Activated CD4-positive, alpha-beta T cell treated with anti-CD3 and anti-CD28 coated beads for 36 hours (primary cell): Measurements from ENCODE around the gene ADARB2. TPM values are rescaled to one million over a fixed set of nuclear protein-coding genes. Genes with fewer than 3 reads are reported as not detected.
A peak's percentile ranks its signal among the peaks of the same experiment; 100 is the strongest.

Source experiments
- ATAC-seq: fragments of 200-7000 bp; cut with Tn5 transposase; one replicate; pipeline ENCODE4 v1.10.0; 2021; ENCODE audit warnings: mild to moderate bottlenecking, moderate library complexity
- CTCF ChIA-PET: fragments of 350-600 bp; sonication (Branson Sonifier 250); formaldehyde crosslinking; loops from one replicate; lab custom pipeline; 2021; ENCODE audit warnings: antibody characterized with exemption; lab: Charles Lee
- POLR2A ChIA-PET: fragments of 350-600 bp; sonication (Branson Sonifier 250); formaldehyde crosslinking; loops from one replicate; lab custom pipeline; 2021; ENCODE audit warnings: antibody characterized with exemption, inconsistent platforms; lab: Charles Lee
- DNase-seq: peaks from one replicate; pipeline ENCODE4 v3.0.0-alpha.2; 2020
- H3K27ac Mint-ChIP-seq: one replicate; pipeline ENCODE4 v1.8.0; 2021; ENCODE audit warnings: mixed read lengths
- H3K27me3 Mint-ChIP-seq: one replicate; pipeline ENCODE4 v1.8.0; 2021; ENCODE audit warnings: mixed read lengths
- H3K36me3 Mint-ChIP-seq: one replicate; pipeline ENCODE4 v1.8.0; 2021; ENCODE audit warnings: low read depth, mixed read lengths
- H3K4me1 Mint-ChIP-seq: one replicate; pipeline ENCODE4 v1.8.0; 2021; ENCODE audit warnings: mixed read lengths
- H3K4me3 Mint-ChIP-seq: one replicate; pipeline ENCODE4 v1.8.0; 2021; ENCODE audit warnings: mild to moderate bottlenecking, moderate library complexity, mixed read lengths
- H3K9me3 Mint-ChIP-seq: one replicate; pipeline ENCODE4 v1.8.0; 2021; ENCODE audit warnings: low read depth, mixed read lengths
- intact Hi-C, 2 experiments: fragments of 100-400 bp; cut with DNase I in 1 of 2; cut with micrococcal nuclease in 1 of 2; formaldehyde crosslinking; loops; one replicate each; pipeline versions ENCODE4 v1.14.2 to v1.15.1; 2022 to 2024; cut with DNase I, micrococcal nuclease
- total RNA-seq, 2 experiments: library from RNA; stranded (reverse); gene quantifications; one replicate each; pipeline ENCODE4 v1.2.3, GENCODE V29; 2021

Gene ADARB2
- total RNA-seq, 2 experiments from 2014 or later = not detected

GRCh38 chr10:1632596-1632995, 104.7 kb downstream of the ADARB2 start:
- Mint-ChIP-seq H3K4me1 (peaks cover 5% of the 10 kb centered on the region), H3K27ac (no peak overlapping the region)
- ATAC-seq = no peak

DNA sequence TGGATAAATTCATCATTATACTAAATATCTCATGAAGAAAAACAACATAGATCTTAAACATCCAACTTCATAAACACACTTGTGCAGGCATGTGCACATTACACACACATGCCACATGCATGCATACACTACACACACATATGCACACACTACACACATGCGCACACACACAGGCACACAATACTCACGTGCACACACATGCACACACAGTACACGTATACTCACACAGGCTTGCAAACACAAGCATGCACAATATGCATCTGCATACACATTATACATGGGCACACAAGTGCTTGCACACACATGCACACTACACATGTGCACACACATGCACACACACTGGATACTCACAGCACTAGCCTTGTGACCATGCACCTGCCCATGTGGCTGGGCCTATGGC, 105.2 kb downstream of the ADARB2 start:
- peaks cover 5% of the 10 kb centered on the region for H3K27me3 Mint-ChIP-seq
- H3K4me3 Mint-ChIP-seq = no peak overlapping the region
- ChIA-PET POLR2A (no interaction called here), CTCF (no interaction called here)
- H3K36me3 Mint-ChIP-seq = no peaks in the 10 kb centered on the region
- peaks cover 5% of the 10 kb centered on the region for H3K4me1 Mint-ChIP-seq
- ATAC-seq (no peak), DNase-seq (no peak)
- no peak overlapping the region for H3K27ac Mint-ChIP-seq
- H3K9me3 Mint-ChIP-seq = no peaks in the 10 kb centered on the region
- intact Hi-C loops = no loop called here

More at GRCh38 chr10:1632596-1632995, 104.7 kb downstream of the ADARB2 start:
- Mint-ChIP-seq H3K36me3 (no peaks in the 10 kb centered on the region), H3K9me3 (no peaks in the 10 kb centered on the region), H3K4me3 (no peak overlapping the region), H3K27me3 (peaks cover 5% of the 10 kb centered on the region)
- DNase-seq = no peak
- intact Hi-C loops = no loop called here
- CTCF ChIA-PET = no interaction called here
- POLR2A ChIA-PET = no interaction called here

- no peak overlapping the region for H3K4me3 Mint-ChIP-seq
- no peaks in the 10 kb centered on the region for H3K36me3 Mint-ChIP-seq
- ATAC-seq (peak; percentile 53), DNase-seq (peak; percentile 13)
- no peaks in the 10 kb centered on the region for H3K9me3 Mint-ChIP-seq
- intact Hi-C loops = no loop called here
- POLR2A ChIA-PET = no interaction called here
- H3K4me1 Mint-ChIP-seq = peaks cover 5% of the 10 kb centered on the region
- CTCF ChIA-PET = no interaction called here
- peaks cover 5% of the 10 kb centered on the region for H3K27me3 Mint-ChIP-seq
- H3K27ac Mint-ChIP-seq = peak overlapping the region; percentile 69
Observed at GRCh38 chr10:1631282-1631681, 106.0 kb downstream of the ADARB2 start.

DNA sequence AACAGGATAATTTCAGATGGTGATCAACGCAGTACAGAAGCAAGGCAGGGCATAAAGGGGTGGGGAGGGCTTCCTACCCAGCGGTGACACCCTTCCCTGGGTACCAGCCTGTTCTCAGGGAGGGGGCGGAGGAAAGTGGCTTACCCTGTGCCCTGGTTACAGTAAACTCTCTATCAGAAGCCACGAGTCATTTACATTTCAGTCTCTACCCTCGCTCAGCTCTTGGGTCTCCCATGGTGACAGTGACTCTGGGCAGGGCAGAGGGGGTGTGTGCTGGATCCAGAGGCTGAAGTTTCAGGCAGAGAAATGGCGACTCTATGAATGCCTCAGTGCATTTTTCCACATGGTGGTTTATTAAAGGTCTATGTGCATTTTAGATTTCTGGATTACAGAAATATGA, 107.0 kb downstream of the ADARB2 start:
- ATAC-seq (peak; percentile 44), DNase-seq (no peak)
- no peak overlapping the region for H3K4me3 Mint-ChIP-seq
- ChIA-PET CTCF (no interaction called here), POLR2A (no interaction called here)
- no peaks in the 10 kb centered on the region for H3K9me3 Mint-ChIP-seq
- intact Hi-C loops = no loop called here
- H3K36me3 Mint-ChIP-seq = no peaks in the 10 kb centered on the region
- no peak overlapping the region for H3K27ac Mint-ChIP-seq
- peaks cover 5% of the 10 kb centered on the region for H3K4me1 Mint-ChIP-seq
- peaks cover 5% of the 10 kb centered on the region for H3K27me3 Mint-ChIP-seq

DNA sequence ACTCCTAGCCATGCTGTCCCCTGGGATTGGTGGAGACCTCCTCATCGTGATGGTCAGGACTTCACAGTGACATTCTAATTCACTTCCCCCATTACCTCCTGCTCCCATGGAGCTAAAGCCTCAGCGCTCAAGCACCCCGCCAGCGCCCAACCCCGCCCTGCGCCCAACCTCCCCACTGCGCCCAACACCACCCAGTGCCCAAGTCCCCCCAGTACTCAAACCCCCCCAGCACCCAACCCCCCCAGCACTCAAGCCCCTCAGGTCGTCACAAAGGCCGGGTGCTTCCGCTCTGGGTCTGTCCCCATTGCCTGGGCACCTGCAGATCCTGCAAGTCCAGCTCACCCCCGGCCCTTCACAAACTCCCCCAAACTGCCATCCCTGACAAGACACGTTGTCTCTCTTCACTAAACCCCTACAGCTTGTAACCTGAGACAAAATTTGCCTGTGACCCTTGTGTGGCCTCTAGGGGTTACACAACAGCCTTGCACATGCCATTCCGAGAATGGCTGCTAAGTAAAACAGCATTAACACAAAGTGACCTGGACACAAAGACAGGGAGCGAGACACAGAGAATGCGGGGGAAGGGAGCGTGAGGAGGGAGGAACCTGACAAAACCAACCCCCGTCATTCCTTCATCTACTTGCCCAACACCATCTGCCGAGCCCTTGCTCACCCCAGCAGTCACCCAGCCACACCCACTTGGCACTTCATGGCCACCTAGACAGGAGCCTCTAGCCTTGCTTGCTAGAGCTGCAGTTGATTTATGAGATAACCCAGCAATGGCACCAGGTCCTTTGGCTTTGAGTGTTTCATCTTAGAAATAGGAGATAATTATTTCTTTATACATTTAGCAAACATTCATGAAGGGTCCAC, 107.8 kb downstream of the ADARB2 start:
- POLR2A ChIA-PET = no interaction called here
- intact Hi-C loops = no loop called here
- CTCF ChIA-PET = no interaction called here
- DNase-seq = no peak
- ATAC-seq = no peak
- Mint-ChIP-seq H3K4me1 (peaks cover 5% of the 10 kb centered on the region), H3K36me3 (no peaks in the 10 kb centered on the region), H3K27me3 (peaks cover 5% of the 10 kb centered on the region), H3K9me3 (no peaks in the 10 kb centered on the region), H3K4me3 (no peak overlapping the region), H3K27ac (no peak overlapping the region)

DNA sequence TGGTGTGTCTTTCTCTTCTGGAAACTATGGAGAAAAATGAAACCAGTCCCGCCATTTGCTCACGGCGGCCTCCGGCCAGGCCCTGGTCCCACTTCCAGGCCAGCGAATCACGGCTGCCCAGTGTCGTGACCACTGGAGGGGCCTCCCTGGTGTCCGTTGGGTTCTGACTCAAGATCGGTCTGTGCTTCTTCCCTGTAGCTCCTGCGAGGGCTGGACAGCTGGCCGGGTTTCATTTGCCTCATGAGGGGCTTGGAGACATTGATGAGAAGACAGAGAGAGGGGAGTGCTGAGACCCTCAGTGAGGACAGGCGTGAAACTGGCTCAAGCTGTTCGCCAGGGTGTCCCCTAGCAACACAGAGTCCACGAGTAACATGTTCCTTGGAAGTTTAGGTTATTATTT, 108.6 kb downstream of the ADARB2 start:
- ATAC-seq = no peak
- no peak for DNase-seq
- Mint-ChIP-seq H3K9me3 (no peaks in the 10 kb centered on the region), H3K4me1 (peaks cover 5% of the 10 kb centered on the region), H3K36me3 (no peaks in the 10 kb centered on the region), H3K4me3 (no peak overlapping the region), H3K27me3 (peaks cover 5% of the 10 kb centered on the region), H3K27ac (no peak overlapping the region)
- ChIA-PET CTCF (interaction anchor here (0.7 kb wide), 1 partner anchor 595 kb away, joined by 3 read pairs; no protein-coding TSS in a partner anchor), POLR2A (no interaction called here)
- intact Hi-C loops = no loop called here

- Mint-ChIP-seq H3K36me3 (no peaks in the 10 kb centered on the region), H3K4me1 (peaks cover 5% of the 10 kb centered on the region), H3K27ac (no peak overlapping the region), H3K4me3 (no peak overlapping the region), H3K9me3 (no peaks in the 10 kb centered on the region), H3K27me3 (peaks cover 4% of the 10 kb centered on the region)
- ATAC-seq (no peak), DNase-seq (no peak)
- intact Hi-C loops = no loop called here
- POLR2A ChIA-PET = interaction anchor here (0.6 kb wide), 1 partner anchor 1170 kb away, joined by 3 read pairs; no protein-coding TSS in a partner anchor
- CTCF ChIA-PET = interaction anchor here (0.7 kb wide), 1 partner anchor 594 kb away, joined by 3 read pairs; no protein-coding TSS in a partner anchor
Observed at GRCh38 chr10:1627945-1628344, 109.4 kb downstream of the ADARB2 start.

DNA sequence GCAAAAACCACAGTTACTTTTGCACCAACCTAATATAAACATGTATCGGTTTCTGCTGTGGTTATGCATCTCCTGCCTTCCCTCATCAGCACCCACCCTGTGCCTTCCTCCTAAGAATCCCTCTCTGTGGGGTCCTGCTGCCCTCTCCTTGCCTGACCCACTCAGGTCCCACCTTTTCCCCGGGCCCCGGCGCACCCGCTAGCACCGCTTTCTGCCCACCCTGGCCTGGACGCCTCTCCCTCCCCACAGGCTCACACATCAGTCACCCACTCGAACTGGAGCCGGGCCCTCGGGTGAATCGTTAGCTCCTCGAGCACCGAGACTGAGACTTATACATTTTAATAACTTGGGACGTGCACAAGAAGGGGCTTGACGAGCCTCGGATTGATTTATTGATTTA, 110.5 kb downstream of the ADARB2 start:
- H3K36me3 Mint-ChIP-seq = no peaks in the 10 kb centered on the region
- no peak for ATAC-seq

GRCh38 chr10:1626410-1626809, 110.9 kb downstream of the ADARB2 start:
- Mint-ChIP-seq H3K27ac (no peak overlapping the region), H3K9me3 (no peaks in the 10 kb centered on the region), H3K4me1 (peaks cover 4% of the 10 kb centered on the region)

More for the DNA sequence above, 110.5 kb downstream of the ADARB2 start:
- H3K9me3 Mint-ChIP-seq = no peaks in the 10 kb centered on the region
- peaks cover 5% of the 10 kb centered on the region for H3K4me1 Mint-ChIP-seq
- intact Hi-C loops = no loop called here
- peaks cover 3% of the 10 kb centered on the region for H3K27me3 Mint-ChIP-seq
- ChIA-PET POLR2A (no interaction called here), CTCF (no interaction called here)
- DNase-seq = no peak
- H3K4me3 Mint-ChIP-seq = no peak overlapping the region
- H3K27ac Mint-ChIP-seq = no peak overlapping the region

DNA sequence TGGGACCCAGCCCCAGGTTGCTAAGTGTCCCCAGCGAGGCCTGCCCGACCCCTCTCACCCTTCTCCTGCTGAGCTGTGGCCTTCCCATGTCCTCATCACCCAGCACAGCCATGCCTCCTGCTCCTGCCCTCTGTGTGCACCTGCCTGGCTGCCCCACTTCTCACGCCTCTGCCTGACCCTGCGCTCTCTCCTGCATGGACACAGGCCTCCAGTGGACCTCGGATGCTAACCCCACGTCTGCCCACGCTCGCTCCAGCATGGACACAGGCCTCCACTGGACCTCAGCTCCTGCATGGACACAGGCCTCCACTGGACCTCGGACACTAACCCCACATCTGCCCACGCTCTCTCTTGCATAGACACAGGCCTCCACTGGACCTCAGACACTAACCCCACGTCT, 111.6 kb downstream of the ADARB2 start:
- H3K4me1 Mint-ChIP-seq = no peaks in the 10 kb centered on the region
- H3K27me3 Mint-ChIP-seq = peaks cover 3% of the 10 kb centered on the region
- intact Hi-C loops = no loop called here
- ATAC-seq (no peak), DNase-seq (no peak)
- ChIA-PET POLR2A (no interaction called here), CTCF (no interaction called here)
- H3K27ac Mint-ChIP-seq = no peak overlapping the region
- no peaks in the 10 kb centered on the region for H3K36me3 Mint-ChIP-seq
- H3K9me3 Mint-ChIP-seq = no peaks in the 10 kb centered on the region
- no peak overlapping the region for H3K4me3 Mint-ChIP-seq

More at GRCh38 chr10:1626410-1626809, 110.9 kb downstream of the ADARB2 start:
- H3K27me3 Mint-ChIP-seq = peaks cover 3% of the 10 kb centered on the region
- ChIA-PET CTCF (no interaction called here), POLR2A (no interaction called here)
- intact Hi-C loops = no loop called here
- H3K4me3 Mint-ChIP-seq = no peak overlapping the region
- no peaks in the 10 kb centered on the region for H3K36me3 Mint-ChIP-seq
- DNase-seq = no peak
- ATAC-seq = no peak

DNA sequence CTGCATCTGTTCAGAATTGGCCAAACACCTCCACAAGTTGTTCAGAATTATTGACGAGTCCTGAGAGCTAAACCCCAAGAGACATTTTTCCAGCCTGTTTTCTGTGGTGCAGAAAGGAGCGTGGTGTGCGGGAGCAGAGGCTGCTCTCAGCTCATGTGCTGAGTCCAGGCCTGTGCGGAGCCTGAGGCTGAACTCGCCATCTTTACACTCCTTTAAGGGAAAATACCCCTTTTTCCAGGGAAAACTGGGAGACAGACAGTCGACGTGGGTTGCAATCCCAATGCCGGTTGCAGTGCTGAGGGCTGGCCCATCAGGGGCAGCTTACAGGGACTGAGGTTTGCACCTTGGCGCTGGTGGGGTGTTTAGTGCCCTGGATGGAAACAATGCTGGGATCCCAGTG, 112.2 kb downstream of the ADARB2 start:
- Mint-ChIP-seq H3K27ac (no peak overlapping the region), H3K4me1 (no peaks in the 10 kb centered on the region), H3K9me3 (no peaks in the 10 kb centered on the region), H3K27me3 (peaks cover 3% of the 10 kb centered on the region), H3K4me3 (no peak overlapping the region), H3K36me3 (no peaks in the 10 kb centered on the region)
- ChIA-PET CTCF (no interaction called here), POLR2A (no interaction called here)
- intact Hi-C loops = no loop called here
- DNase-seq (no peak), ATAC-seq (no peak)

GRCh38 chr10:1624240-1624639, 113.1 kb downstream of the ADARB2 start:
- Mint-ChIP-seq H3K4me1 (no peaks in the 10 kb centered on the region), H3K4me3 (no peak overlapping the region), H3K36me3 (no peaks in the 10 kb centered on the region), H3K9me3 (no peaks in the 10 kb centered on the region), H3K27ac (no peak overlapping the region), H3K27me3 (peaks cover 3% of the 10 kb centered on the region)
- CTCF ChIA-PET = no interaction called here
- ATAC-seq (no peak), DNase-seq (no peak)
- POLR2A ChIA-PET = no interaction called here
- intact Hi-C loops = no loop called here
